Ascending aorta (tissue), 2 donors: Measurements from ENCODE around the gene SCRN1. TPM values are rescaled to one million over a fixed set of nuclear protein-coding genes. Genes with fewer than 3 reads are reported as not detected.
A peak's percentile ranks its signal among the peaks of the same experiment; 100 is the strongest.

Experiments
- DNase-seq, 2 donors: peaks; one replicate each; pipeline ENCODE4 v3.0.0-alpha.2; 2019; ENCODE audit warnings: low spot score in 2 of 2
- H3K27ac ChIP-seq, 2 donors: fragments of 200-600 bp; sonication (generic); one replicate each; pipeline ENCODE4 v1.5.1; 2016 to 2017; ENCODE audit warnings: mild to moderate bottlenecking in 1 of 2
- H3K27me3 ChIP-seq: fragments of 200-600 bp; sonication (generic); one replicate; pipeline ENCODE4 v1.5.1; 2017
- H3K36me3 ChIP-seq, 2 donors: fragments of 200-600 bp; sonication (generic); one replicate each; pipeline ENCODE4 v1.5.1; 2016
- H3K4me1 ChIP-seq, 2 donors: fragments of 200-600 bp; sonication (generic); one replicate each; pipeline ENCODE4 v1.5.1; 2016 to 2017; ENCODE audit warnings: mild to moderate bottlenecking in 1 of 2
- H3K4me3 ChIP-seq, 2 donors: fragments of 200-600 bp; sonication (generic); one replicate each; pipeline ENCODE4 v1.5.1; 2016 to 2017; ENCODE audit warnings: mild to moderate bottlenecking in 1 of 2
- H3K9me3 ChIP-seq, 2 donors: fragments of 200-600 bp; sonication (generic); one replicate each; pipeline ENCODE4 v1.5.1; 2016
- CTCF ChIP-seq, 3 experiments: fragments of 200-600 bp in 2 of 3; fragments of 450-650 bp in 1 of 3; sonication (generic) in 2 of 3; IDR thresholded peaks; one replicate each; pipeline ENCODE4 v1.5.1; 2016 to 2019; ENCODE audit warnings: antibody characterized with exemption in 3 of 3, mild to moderate bottlenecking in 1 of 3, moderate library complexity in 1 of 3
- intact Hi-C: fragments of 100-400 bp; cut with DNase I; formaldehyde crosslinking; loops from one replicate; pipeline ENCODE4 v1.15.1; 2023
- total RNA-seq: library from RNA; depleted of rRNA; stranded (reverse); fragments of >200 nt; gene quantifications from one replicate; pipeline ENCODE4 v1.1.0, GENCODE V29; 2016

Gene SCRN1
- total RNA-seq, 1 donor from 2014 or later: 31.0 TPM

- H3K27me3 ChIP-seq: no peaks in the 10 kb centered on the region
- intact Hi-C loops: loop anchor here (2.0 to 10.0 kb wide), 6 partner anchors 31 to 755 kb away; partner anchors contain the start of genes GGCT and MTURN
- no peaks in the 10 kb centered on the region for H3K36me3 ChIP-seq
- H3K27ac ChIP-seq: peak overlapping the region in 1 of 2 donors; percentile 96
- TF ChIP-seq CTCF (IDR thresholded peaks at IDR 0.05): no peak
- peak overlapping the region; percentile 96 to 97 for H3K4me3 ChIP-seq
- H3K4me1 ChIP-seq: peaks cover 0 to 23% of the 10 kb centered on the region in 2 donors
- no peak for DNase-seq
- H3K9me3 ChIP-seq: no peaks in the 10 kb centered on the region
Measured at GRCh38 chr7:30029696-30030095, 40.1 kb upstream of the SCRN1 start.

- Histone ChIP-seq H3K36me3 (no peaks in the 10 kb centered on the region), H3K4me1 (peaks cover 0 to 25% of the 10 kb centered on the region in 2 donors), H3K27me3 (no peaks in the 10 kb centered on the region), H3K4me3 (peak overlapping the region; percentile 96 to 97), H3K9me3 (no peaks in the 10 kb centered on the region), H3K27ac (peak overlapping the region; percentile 91 to 96)
- no peak for DNase-seq
- TF ChIP-seq CTCF (IDR thresholded peaks at IDR 0.05): no peak
- intact Hi-C loops: loop anchor here (1.0 to 10.0 kb wide), 8 partner anchors 32 to 756 kb away; partner anchors contain the start of genes GGCT and MTURN
Measured at GRCh38 chr7:30028749-30029635, 39.4 kb upstream of the SCRN1 start.

GRCh38 chr7:30028216-30028748 lies 38.7 kb upstream of the SCRN1 start, which contains the start of gene PLEKHA8:
Gene PLEKHA8, plus strand, starts transcription at chr7:30028412. Its CDS starts 351 bp downstream, at chr7:30028763.
- no peaks in the 10 kb centered on the region for H3K36me3 ChIP-seq
- intact Hi-C loops: loop anchor here (1.0 to 10.0 kb wide), 8 partner anchors 33 to 757 kb away; partner anchors contain the start of genes GGCT and MTURN
- H3K27ac ChIP-seq: peak within 1 kb of the TSS; percentile 91 to 96
- DNase-seq: peak; percentile 50 to 91
- H3K4me3 ChIP-seq: peak within 1 kb of the TSS; percentile 96 to 97
- peaks cover 0 to 25% of the 10 kb centered on the region in 2 donors for H3K4me1 ChIP-seq
- no peak for TF ChIP-seq CTCF (IDR thresholded peaks at IDR 0.05)
- no peaks in the 10 kb centered on the region for H3K9me3 ChIP-seq
- no peaks in the 10 kb centered on the region for H3K27me3 ChIP-seq

GRCh38 chr7:30027740-30028215 lies 38.2 kb upstream of the SCRN1 start:
- H3K36me3 ChIP-seq: no peaks in the 10 kb centered on the region
- H3K27me3 ChIP-seq: no peaks in the 10 kb centered on the region
- H3K27ac ChIP-seq: peak overlapping the region; percentile 91 to 96
- no peak for DNase-seq
- H3K4me1 ChIP-seq: peaks cover 0 to 24% of the 10 kb centered on the region in 2 donors
- H3K4me3 ChIP-seq: peak overlapping the region; percentile 96 to 97
- intact Hi-C loops: loop anchor here (1.0 to 10.0 kb wide), 8 partner anchors 33 to 757 kb away; partner anchors contain the start of genes GGCT and MTURN
- H3K9me3 ChIP-seq: no peaks in the 10 kb centered on the region
- TF ChIP-seq CTCF (IDR thresholded peaks at IDR 0.05): no peak

GRCh38 chr7:30027065-30027456 lies 37.5 kb upstream of the SCRN1 start:
- H3K4me1 ChIP-seq: peaks cover 0 to 21% of the 10 kb centered on the region in 2 donors

More at GRCh38 chr7:30027065-30027456, 37.5 kb upstream of the SCRN1 start:
- intact Hi-C loops: loop anchor here (5.0 to 10.0 kb wide), 3 partner anchors 260 to 758 kb away; partner anchors contain the start of gene GGCT
- no peaks in the 10 kb centered on the region for H3K27me3 ChIP-seq
- peak overlapping the region; percentile 96 to 97 for H3K4me3 ChIP-seq
- H3K36me3 ChIP-seq: no peaks in the 10 kb centered on the region
- TF ChIP-seq CTCF (IDR thresholded peaks at IDR 0.05): no peak
- peak overlapping the region; percentile 85 to 96 for H3K27ac ChIP-seq
- DNase-seq: no peak
- no peaks in the 10 kb centered on the region for H3K9me3 ChIP-seq
